Left hindlimb (tissue), 1 donor: ENCODE measurements around the gene SPARC.

ENCODE experiments used
- DNase-seq: peaks from one replicate; pipeline ENCODE4 v3.0.0-alpha.2; 2018

Gene SPARC

DNA sequence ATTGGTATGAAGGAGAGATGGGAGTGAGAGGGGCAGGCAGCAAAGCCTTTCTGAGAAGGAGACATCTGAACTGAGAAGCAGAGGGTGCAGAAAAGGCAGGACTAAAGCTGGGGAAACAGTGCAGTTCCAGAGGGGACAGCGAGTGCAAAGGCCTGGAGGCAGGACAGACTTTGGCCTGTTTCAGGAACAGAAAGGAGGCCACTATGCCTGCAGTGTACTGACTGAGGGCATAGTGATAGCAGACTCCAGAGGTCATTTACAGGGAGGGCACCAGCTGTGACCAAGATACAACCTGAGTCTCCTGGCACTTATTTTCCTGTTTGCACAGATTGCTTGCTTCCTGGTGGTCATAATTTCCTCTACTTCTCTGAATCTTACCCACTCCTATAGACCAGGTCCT, 29.6 kb downstream of the SPARC start:
- no peak for DNase-seq

DNA sequence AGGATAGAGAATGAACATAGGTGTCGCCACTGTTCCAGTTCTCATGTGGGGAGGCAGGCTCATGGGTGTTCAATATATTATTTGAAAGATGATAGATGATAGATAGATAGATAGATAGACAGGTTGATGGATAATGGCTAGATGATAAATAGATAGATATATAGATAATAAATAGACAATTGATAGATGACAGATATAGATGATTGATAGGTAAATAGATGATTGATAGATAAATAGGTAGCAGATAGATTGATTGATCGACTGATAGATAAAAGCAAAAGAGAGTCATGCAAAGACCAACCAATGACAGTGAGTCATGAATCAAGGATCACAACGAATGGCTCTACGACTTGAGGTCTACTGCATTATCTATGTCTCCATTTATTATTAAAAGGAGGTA, 30.4 kb downstream of the SPARC start:
- no peak for DNase-seq

DNA sequence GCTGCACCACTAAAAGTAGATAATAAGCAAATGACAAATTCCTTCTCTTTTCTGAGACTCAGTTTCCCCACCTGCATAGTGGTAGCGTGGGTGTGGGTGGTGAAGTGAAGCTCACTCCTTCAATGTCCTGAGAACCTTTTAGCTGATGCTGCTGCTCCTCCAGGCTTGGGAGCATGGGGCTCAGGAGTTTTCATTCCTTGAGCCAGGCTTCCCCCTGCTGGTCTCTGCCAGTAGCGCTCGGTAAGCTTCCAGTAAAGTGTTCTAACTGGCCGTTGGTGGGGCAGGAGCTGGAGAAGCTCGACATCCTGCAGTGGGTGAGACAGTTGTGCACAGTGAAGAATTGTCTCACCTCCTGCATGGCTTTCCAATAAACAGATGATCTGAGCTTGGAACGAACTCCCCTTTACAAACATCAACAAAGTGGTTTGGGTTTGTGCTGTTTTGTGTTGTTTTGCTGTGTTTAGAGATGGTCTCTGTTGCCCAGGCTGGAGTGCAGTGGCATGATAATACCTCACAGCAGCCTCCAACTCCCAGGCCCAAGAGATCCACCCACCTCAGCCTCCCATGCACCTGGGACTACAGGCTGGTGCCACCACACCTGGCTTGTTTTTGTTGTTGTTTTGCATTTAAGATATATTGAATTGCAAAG, 34.6 kb downstream of the SPARC start:
- DNase-seq, result peak; percentile 86

GRCh38 chr5:151648988-151649387, 37.7 kb downstream of the SPARC start:
- no peak for DNase-seq

DNA sequence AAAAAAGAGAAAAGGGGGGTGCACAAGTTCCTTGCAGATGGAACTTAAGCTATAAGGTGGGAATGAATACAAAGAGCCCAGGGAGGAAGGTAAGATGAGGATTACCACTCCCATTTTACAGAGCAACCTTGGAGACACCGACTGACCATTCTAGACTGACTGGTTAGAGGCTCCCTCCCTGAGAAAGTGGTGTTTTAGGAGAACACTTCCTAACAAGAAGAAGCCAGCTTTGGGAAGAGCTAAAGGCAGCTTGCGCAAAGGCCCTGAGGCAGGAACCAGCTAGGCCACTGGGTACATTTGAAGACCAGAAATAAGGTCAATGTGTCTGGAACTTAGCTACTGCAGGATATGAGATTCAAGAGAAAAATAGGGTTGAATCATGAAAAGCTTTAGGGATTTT, 38.6 kb downstream of the SPARC start:
- no peak for DNase-seq

GRCh38 chr5:151647320-151647861, 39.3 kb downstream of the SPARC start:
- DNase-seq, result no peak

- DNase-seq, result no peak
Observed at GRCh38 chr5:151646334-151646733, 40.4 kb downstream of the SPARC start.

DNA sequence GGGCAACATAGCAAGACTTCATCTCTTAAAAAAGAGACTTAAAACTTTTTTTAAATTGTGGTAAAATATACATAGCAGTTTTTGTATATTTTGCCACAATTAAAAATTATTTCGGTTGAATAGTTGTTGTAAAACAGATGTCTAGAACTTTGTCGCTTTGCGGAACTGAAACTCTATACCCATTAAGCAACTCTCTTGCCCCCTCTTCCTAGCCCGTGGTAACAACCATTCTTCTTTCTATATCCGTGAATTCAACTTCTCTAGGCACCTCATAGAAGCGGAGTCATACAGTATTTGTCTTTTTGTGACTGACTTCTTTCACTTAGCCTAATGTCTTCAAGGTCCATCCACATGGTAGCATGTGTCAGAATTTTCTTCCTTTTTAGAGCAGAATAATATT, 43.3 kb downstream of the SPARC start:
- no peak for DNase-seq

DNA sequence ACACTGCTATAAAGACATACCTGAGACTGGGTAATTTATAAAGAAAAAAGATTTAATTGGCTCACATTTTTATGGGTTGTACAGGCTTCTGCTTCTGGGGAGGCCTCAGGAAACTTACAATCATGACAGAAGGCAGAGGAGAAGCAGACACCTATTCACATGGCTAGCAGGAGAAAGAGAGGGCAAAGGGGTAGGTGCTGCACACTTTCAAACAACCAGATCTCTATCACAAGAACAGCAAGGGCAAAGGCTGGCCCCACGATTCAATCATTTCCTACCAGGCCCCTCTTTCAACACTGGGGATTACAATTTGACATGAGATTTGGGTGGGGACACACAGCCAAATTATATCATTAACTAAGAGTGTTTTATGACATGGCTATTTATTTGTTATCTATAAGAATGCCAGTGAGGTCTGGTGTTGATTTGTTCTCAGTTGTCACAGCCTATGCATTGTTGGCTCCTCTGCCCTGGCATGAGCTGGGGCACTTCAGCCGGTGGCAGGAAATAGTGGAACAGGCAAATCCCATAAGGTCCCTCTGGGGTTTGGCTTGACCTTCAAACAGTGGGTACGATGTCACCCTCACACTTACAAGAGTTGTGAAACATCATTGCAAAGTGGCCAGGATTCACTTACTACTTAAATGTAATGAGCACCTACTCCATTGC, 44.1 kb downstream of the SPARC start:
- no peak for DNase-seq

DNA sequence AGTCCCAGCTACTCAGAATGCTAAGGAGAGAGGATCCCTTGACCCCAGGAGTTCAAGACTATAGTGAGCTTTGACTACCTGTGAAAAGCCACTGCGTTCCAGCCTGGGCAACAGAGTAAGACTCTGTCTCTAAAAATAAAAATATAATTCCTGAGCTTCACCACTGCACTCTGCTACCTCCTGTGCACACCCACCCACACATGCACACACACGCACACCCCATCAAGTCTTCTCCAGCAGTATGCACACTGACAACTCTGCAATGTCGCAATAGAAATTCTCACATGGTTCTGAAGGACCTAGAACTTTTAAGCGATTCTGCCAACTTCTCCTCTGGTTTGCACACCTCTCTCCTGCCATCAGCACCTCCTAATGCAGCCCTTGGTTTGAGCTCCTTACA, 48.1 kb downstream of the SPARC start:
- no peak for DNase-seq

- DNase-seq, result no peak
Observed at GRCh38 chr5:151637676-151638075, 49.0 kb downstream of the SPARC start.

- no peak for DNase-seq
Observed at GRCh38 chr5:151633892-151634291, 52.8 kb downstream of the SPARC start.

DNA sequence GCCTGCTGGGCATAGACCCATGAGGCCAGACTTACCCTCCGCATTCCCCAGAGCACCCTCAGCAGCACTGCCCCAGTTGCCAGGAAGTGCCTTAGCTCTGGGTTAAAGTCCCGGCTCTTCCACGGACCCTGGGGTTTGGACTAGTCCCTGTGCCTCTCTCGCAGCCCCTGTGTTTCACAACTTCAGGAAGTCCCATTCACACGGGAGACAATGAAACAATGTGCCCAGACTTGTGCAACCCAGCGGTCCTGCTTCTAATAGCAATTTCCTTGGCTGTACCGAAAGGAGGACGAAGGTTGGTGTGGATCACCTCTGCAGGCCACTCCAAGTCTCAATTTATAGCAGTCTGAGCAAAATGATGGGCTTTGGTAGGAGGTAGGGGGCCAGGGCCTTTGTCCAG, 53.8 kb downstream of the SPARC start:
- DNase-seq, result no peak

DNA sequence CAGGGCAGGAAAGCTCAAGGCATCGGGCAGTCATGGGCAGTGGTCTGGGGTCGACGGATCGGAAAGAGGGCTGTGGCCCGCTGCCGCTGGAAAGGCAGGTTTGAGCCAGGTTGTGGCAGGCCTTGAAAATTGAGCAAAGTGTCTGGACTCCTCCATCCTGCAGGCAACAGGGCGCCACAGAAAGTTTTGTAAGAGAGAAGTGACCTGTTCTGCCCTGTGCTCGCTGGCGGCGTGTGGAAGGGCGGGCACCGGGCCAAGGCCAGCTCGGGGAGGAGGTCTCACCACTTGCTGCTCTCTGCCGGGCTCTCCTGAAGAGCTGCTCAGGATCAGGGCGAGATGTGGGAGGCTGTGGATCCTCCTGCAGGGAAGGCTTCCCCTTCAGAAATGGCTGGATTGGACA, 54.2 kb downstream of the SPARC start:
- DNase-seq, result no peak

DNA sequence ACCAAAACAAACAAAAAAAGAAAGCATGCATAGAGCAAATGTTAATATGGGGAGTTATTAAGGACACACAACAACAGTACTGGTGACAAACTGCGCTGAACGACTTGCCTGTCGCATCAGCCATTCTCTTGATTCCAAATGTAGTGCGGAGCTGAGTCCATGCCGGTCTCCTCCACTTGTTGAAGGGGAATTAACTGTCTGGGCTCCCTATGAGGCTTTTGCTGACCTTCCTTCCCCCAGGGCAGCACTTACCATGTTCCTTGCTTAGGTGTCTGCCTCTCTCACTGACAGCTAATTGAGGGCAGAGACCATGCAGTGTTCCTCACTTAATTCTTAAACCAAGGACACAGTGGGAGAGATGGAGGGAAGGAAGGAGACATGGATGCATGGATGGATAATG, 54.8 kb downstream of the SPARC start:
- DNase-seq, result no peak

- DNase-seq, result no peak
Observed at GRCh38 chr5:151630088-151630487, 56.6 kb downstream of the SPARC start.

GRCh38 chr5:151628112-151628823, 58.4 kb downstream of the SPARC start:
- no peak for DNase-seq

- no peak for DNase-seq
Observed at GRCh38 chr5:151627650-151628049, 59.1 kb downstream of the SPARC start.

GRCh38 chr5:151625285-151625684, 61.4 kb downstream of the SPARC start:
- no peak for DNase-seq

GRCh38 chr5:151624476-151624875, 62.2 kb downstream of the SPARC start:
- no peak for DNase-seq

- no peak for DNase-seq
Observed at GRCh38 chr5:151622367-151623088, 64.2 kb downstream of the SPARC start.

GRCh38 chr5:151620461-151620840, 66.3 kb downstream of the SPARC start:
- DNase-seq, result no peak

GRCh38 chr5:151619812-151620460, 66.8 kb downstream of the SPARC start:
- DNase-seq, result peak; percentile 46
